ENCODE results near the gene PDE6A. TPM values are rescaled to one million over a fixed set of nuclear protein-coding genes. Genes with fewer than 3 reads are reported as not detected.

PDE6A gene
- total and polyA plus RNA-seq, 9 of the 15 experiments (the other 6 are each of a cell fraction or from before 2014, with no cell fraction given): 0.01 to 0.04 (median 0.01) TPM; not detected in 6

- TF ChIP-seq POLR2H (tag; IDR thresholded peaks at IDR 0.05; ENCODE audit: low read depth) (no peak), MAFG (tag; conservative IDR thresholded peaks at IDR 0.05) (no peak), RFX1 (IDR thresholded peaks at IDR 0.05) (peak; percentile 26; the same call in 1 of the 2 replicates), CHD7 (IDR thresholded peaks at IDR 0.05; ENCODE audit: low read depth, low read length) (no peak), MEF2D (tag; conservative IDR thresholded peaks at IDR 0.05; ENCODE audit: low read depth) (peak; percentile 63; the same call in 1 of the 2 replicates), ETV6 (IDR thresholded peaks at IDR 0.05; ENCODE audit: borderline replicate concordance in 1 of 2, low read depth in 2 of 2, low read length in 1 of 2) (peak in 1 of 2 experiments; percentile 88; a peak in 2 of 4 replicates), ETV6 (CRISPR knock-in tag; IDR thresholded peaks at IDR 0.05; ENCODE audit: borderline replicate concordance) (no peak), ZBTB9 (CRISPR knock-in tag; IDR thresholded peaks at IDR 0.05) (peak; percentile 28; the same call in 1 of the 2 replicates), ATF7 (IDR thresholded peaks at IDR 0.05) (peak; percentile 86), ZNF134 (CRISPR knock-in tag; conservative IDR thresholded peaks at IDR 0.05) (no peak), BDP1 (IDR thresholded peaks at IDR 0.05; ENCODE audit: insufficient read depth, insufficient read length) (no peak), ZFP36 (IDR thresholded peaks at IDR 0.05; ENCODE audit: low read depth, low read length, partially characterized antibody) (no peak), SMARCB1 (IDR thresholded peaks at IDR 0.05; ENCODE audit: insufficient read length, low read depth) (no peak), SP1 (CRISPR knock-in tag; IDR thresholded peaks at IDR 0.05) (peak; percentile 59; the same call in 1 of the 2 replicates), FOSL1 (tag; conservative IDR thresholded peaks at IDR 0.05) (peak; percentile 96), ZNF764 (CRISPR knock-in tag; IDR thresholded peaks at IDR 0.05; ENCODE audit: low read depth) (no peak)
Measured at GRCh38 chr5:149959406-149960236, 15.0 kb upstream of the PDE6A start (continued).
